Measurements from ENCODE around the gene APOL2. TPM values are rescaled to one million over a fixed set of nuclear protein-coding genes. Genes with fewer than 3 reads are reported as not detected.

The APOL2 gene
- polyA plus RNA-seq, 1 donor (not counting 4 experiments of a cell fraction or from before 2014, with no cell fraction given): 8.9 TPM

- no peak overlapping the region for H3K4me3 ChIP-seq (ENCODE audit: control insufficient read depth in 2 of 3, extremely low read depth in 1 of 3, insufficient read depth in 2 of 3, low read depth in 1 of 3, low read length in 3 of 3)
- no peak for DNase-seq (ENCODE audit: low read depth, low spot score)
- H3K27me3 ChIP-seq (ENCODE audit: control insufficient read depth, extremely low read depth, insufficient read depth, low read length): no peaks in the 10 kb centered on the region
- TF ChIP-seq CTCF (optimal IDR thresholded peaks at IDR 0.05 in 1 of 3, IDR thresholded peaks at IDR 0.05 in 1 of 3, conservative IDR thresholded peaks at IDR 0.05 in 1 of 3; ENCODE audit: extremely low read depth in 1 of 3, insufficient read depth in 2 of 3, low read length in 3 of 3) (no peak), EZH2 (IDR thresholded peaks at IDR 0.05; ENCODE audit: low read length) (no peak)
- H3K27ac ChIP-seq (ENCODE audit: control insufficient read depth, insufficient read depth, low read length): no peak overlapping the region
- H3K4me2 ChIP-seq (ENCODE audit: control insufficient read depth, extremely low read depth, insufficient read depth, low read depth, low read length): no peak overlapping the region
- no peak overlapping the region for H3K9ac ChIP-seq (ENCODE audit: control insufficient read depth, extremely low read depth, insufficient read depth, low read length)
- no peaks in the 10 kb centered on the region for H3K9me3 ChIP-seq (ENCODE audit: control insufficient read depth, low read depth, low read length)
- H4K20me1 ChIP-seq (ENCODE audit: control insufficient read depth, extremely low read depth, insufficient read depth, low read length): no peaks in the 10 kb centered on the region
- dilution Hi-C loops (cut with MboI; ENCODE audit: extremely low pct_ligation_motif_present, low sequenced_read_pairs): no loop called here
- H3K4me1 ChIP-seq (ENCODE audit: control insufficient read depth, extremely low read depth, insufficient read depth, low read length): no peaks in the 10 kb centered on the region
- H2AFZ ChIP-seq (ENCODE audit: control insufficient read depth, low read length): no peak overlapping the region
- peaks cover 0 to 3% of the 10 kb centered on the region in 2 experiments for H3K36me3 ChIP-seq (ENCODE audit: control insufficient read depth in 2 of 2, extremely low read depth in 1 of 2, insufficient read depth in 2 of 2, low read length in 2 of 2)
- no peak for FAIRE-seq
- no peaks in the 10 kb centered on the region for H3K79me2 ChIP-seq (ENCODE audit: control insufficient read depth, insufficient read depth, low read length)
- no peaks in the 10 kb centered on the region for H3K9me1 ChIP-seq (ENCODE audit: control insufficient read depth, extremely low read depth, insufficient read depth, low read length)
Measured at GRCh38 chr22:36223504-36223903, 15.8 kb downstream of the APOL2 start.

GRCh38 chr22:36222887-36223450 lies 16.4 kb downstream of the APOL2 start:
- H3K4me1 ChIP-seq (ENCODE audit: control insufficient read depth, extremely low read depth, insufficient read depth, low read length): no peaks in the 10 kb centered on the region
- H3K9me1 ChIP-seq (ENCODE audit: control insufficient read depth, extremely low read depth, insufficient read depth, low read length): no peaks in the 10 kb centered on the region
- no peak overlapping the region for H3K27ac ChIP-seq (ENCODE audit: control insufficient read depth, insufficient read depth, low read length)
- H2AFZ ChIP-seq (ENCODE audit: control insufficient read depth, low read length): no peak overlapping the region
- H4K20me1 ChIP-seq (ENCODE audit: control insufficient read depth, extremely low read depth, insufficient read depth, low read length): no peaks in the 10 kb centered on the region
- no peak overlapping the region for H3K4me3 ChIP-seq (ENCODE audit: control insufficient read depth in 2 of 3, extremely low read depth in 1 of 3, insufficient read depth in 2 of 3, low read depth in 1 of 3, low read length in 3 of 3)
- FAIRE-seq (no peak), DNase-seq (ENCODE audit: low read depth, low spot score) (no peak)
- dilution Hi-C loops (cut with MboI; ENCODE audit: extremely low pct_ligation_motif_present, low sequenced_read_pairs): no loop called here
- no peak overlapping the region for H3K4me2 ChIP-seq (ENCODE audit: control insufficient read depth, extremely low read depth, insufficient read depth, low read depth, low read length)
- no peaks in the 10 kb centered on the region for H3K79me2 ChIP-seq (ENCODE audit: control insufficient read depth, insufficient read depth, low read length)
- TF ChIP-seq CTCF (optimal IDR thresholded peaks at IDR 0.05 in 1 of 3, IDR thresholded peaks at IDR 0.05 in 1 of 3, conservative IDR thresholded peaks at IDR 0.05 in 1 of 3; ENCODE audit: extremely low read depth in 1 of 3, insufficient read depth in 2 of 3, low read length in 3 of 3): no peak
- no peak for TF ChIP-seq EZH2 (IDR thresholded peaks at IDR 0.05; ENCODE audit: low read length)
- peaks cover 0 to 2% of the 10 kb centered on the region in 2 experiments for H3K36me3 ChIP-seq (ENCODE audit: control insufficient read depth in 2 of 2, extremely low read depth in 1 of 2, insufficient read depth in 2 of 2, low read length in 2 of 2)
- no peaks in the 10 kb centered on the region for H3K9me3 ChIP-seq (ENCODE audit: control insufficient read depth, low read depth, low read length)
- H3K9ac ChIP-seq (ENCODE audit: control insufficient read depth, extremely low read depth, insufficient read depth, low read length): no peak overlapping the region
- H3K27me3 ChIP-seq (ENCODE audit: control insufficient read depth, extremely low read depth, insufficient read depth, low read length): no peaks in the 10 kb centered on the region

All from keratinocyte (primary cell).